Prostate gland (tissue), 2 donors: ENCODE results near the gene WBP4.

Source experiments
- POLR2A ChIP-seq: fragments of 450-650 bp; IDR thresholded peaks from one replicate; pipeline ENCODE4 v1.6.1; 2016; ENCODE audit warnings: antibody characterized with exemption, mild to moderate bottlenecking
- POLR2AphosphoS5 ChIP-seq: sonication (generic); formaldehyde crosslinking; IDR thresholded peaks from one replicate; pipeline ENCODE4 v1.6.1; 2017; ENCODE audit warnings: antibody characterized with exemption
- TF ChIP-seq, protein P1 (sequence below), 4 experiments: fragments of 200-600 bp in 2 of 4; fragments of 450-650 bp in 2 of 4; sonication (generic) in 2 of 4; IDR thresholded peaks; 1 replicate in 3 of 4; 2 replicates in 1 of 4; pipeline ENCODE4 v1.5.1; 2016 to 2019; ENCODE audit warnings: antibody characterized with exemption in 4 of 4, mild to moderate bottlenecking in 2 of 4, moderate library complexity in 2 of 4

DNA sequence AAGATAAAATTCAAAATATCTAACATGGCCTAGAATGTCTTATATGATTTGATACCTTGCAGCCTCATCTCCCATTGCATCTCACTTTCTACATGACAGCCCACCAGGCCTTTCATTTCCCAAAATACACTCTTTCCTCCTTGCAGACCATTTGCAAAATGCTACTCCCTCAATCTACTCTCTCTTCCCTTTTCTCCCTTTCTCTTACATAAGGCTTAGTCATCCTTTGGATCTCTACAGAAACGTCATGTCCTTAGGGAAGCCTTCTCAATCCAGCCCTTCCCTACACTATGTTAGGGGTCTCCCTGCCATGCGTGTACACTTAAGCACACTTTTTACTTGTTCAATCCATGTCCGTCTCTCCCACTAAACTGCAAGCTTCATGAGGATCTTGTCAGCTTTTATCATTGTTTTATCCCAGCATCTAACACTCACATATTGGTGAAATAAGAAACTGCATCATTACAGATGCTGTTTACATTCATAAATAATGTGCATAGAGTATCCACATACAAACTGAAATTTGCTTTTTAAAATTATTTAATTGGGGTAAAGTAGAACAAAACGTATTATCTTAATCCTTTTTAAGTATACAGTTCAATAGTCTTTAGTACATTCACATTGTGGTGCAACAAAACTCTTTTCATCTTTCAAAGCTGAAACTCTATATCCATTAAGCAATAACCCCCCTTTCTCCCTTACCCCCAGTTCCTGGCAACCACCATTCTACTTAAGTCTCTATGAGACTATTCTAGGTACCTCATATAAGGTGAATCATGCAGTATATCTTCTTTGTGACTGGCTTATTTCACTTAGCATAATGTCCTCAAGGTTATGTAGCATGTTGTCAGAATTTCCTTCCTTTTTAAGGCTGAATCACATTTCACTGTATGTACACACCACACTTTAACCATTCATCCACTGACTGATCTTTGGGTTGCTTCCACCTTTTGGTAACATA lies 11.5 kb upstream of the WBP4 start:
- TF ChIP-seq POLR2A (no peak), POLR2AphosphoS5 (no peak)
- TF ChIP-seq, protein P1, sequence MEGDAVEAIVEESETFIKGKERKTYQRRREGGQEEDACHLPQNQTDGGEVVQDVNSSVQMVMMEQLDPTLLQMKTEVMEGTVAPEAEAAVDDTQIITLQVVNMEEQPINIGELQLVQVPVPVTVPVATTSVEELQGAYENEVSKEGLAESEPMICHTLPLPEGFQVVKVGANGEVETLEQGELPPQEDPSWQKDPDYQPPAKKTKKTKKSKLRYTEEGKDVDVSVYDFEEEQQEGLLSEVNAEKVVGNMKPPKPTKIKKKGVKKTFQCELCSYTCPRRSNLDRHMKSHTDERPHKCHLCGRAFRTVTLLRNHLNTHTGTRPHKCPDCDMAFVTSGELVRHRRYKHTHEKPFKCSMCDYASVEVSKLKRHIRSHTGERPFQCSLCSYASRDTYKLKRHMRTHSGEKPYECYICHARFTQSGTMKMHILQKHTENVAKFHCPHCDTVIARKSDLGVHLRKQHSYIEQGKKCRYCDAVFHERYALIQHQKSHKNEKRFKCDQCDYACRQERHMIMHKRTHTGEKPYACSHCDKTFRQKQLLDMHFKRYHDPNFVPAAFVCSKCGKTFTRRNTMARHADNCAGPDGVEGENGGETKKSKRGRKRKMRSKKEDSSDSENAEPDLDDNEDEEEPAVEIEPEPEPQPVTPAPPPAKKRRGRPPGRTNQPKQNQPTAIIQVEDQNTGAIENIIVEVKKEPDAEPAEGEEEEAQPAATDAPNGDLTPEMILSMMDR (IDR thresholded peaks at IDR 0.05), result no peak
